Activated CD4-positive, alpha-beta T cell treated with anti-CD3 and anti-CD28 coated beads for 48 hours (primary cell): ENCODE measurements around the gene VILL.

Source experiments
- DNase-seq: peaks from one replicate; pipeline ENCODE4 v3.0.0-alpha.2; 2020

VILL gene

GRCh38 chr3:38002291-38002876 is 11.8 kb downstream of the VILL start:
- DNase-seq, result no peak

- no peak for DNase-seq
Measured at GRCh38 chr3:38002940-38003339, 12.4 kb downstream of the VILL start.

- peak; percentile 74 for DNase-seq
Measured at GRCh38 chr3:38003371-38003816, 12.8 kb downstream of the VILL start.

- DNase-seq, result no peak
Measured at GRCh38 chr3:38003817-38004414, 13.3 kb downstream of the VILL start.

- DNase-seq, result peak; percentile 59
Measured at GRCh38 chr3:38004415-38005075, 14.0 kb downstream of the VILL start.

GRCh38 chr3:38005076-38006020 is 14.8 kb downstream of the VILL start:
- DNase-seq, result no peak

- no peak for DNase-seq
Measured at GRCh38 chr3:38006031-38006430, 15.4 kb downstream of the VILL start.

- no peak for DNase-seq
Measured at GRCh38 chr3:38006445-38006995, 15.9 kb downstream of the VILL start.

- no peak for DNase-seq
Measured at GRCh38 chr3:38007754-38008090, 17.1 kb downstream of the VILL start.

- no peak for DNase-seq
Measured at GRCh38 chr3:38008191-38008701, 17.7 kb downstream of the VILL start.

GRCh38 chr3:38008971-38009580 is 18.5 kb downstream of the VILL start:
- no peak for DNase-seq

- DNase-seq, result no peak
Measured at GRCh38 chr3:38009807-38010591, 19.4 kb downstream of the VILL start.

GRCh38 chr3:38011111-38011510 is 20.5 kb downstream of the VILL start:
- no peak for DNase-seq

GRCh38 chr3:38015485-38015884 is 24.9 kb downstream of the VILL start:
- DNase-seq, result no peak

GRCh38 chr3:38015984-38016383 is 25.4 kb downstream of the VILL start:
- DNase-seq, result no peak

GRCh38 chr3:38016410-38016809 is 25.8 kb downstream of the VILL start:
- no peak for DNase-seq

GRCh38 chr3:38016847-38017444 is 26.4 kb downstream of the VILL start:
- no peak for DNase-seq

GRCh38 chr3:38017445-38018295 is 27.1 kb downstream of the VILL start:
- DNase-seq, result no peak

- DNase-seq, result no peak
Measured at GRCh38 chr3:38018296-38019266, 28.0 kb downstream of the VILL start.
